GM06990 (cell line): ENCODE measurements around the gene STAB2.

Source experiments
- DNase-seq: peaks from one replicate; pipeline ENCODE4 v3.0.0-alpha.2; 2011; ENCODE audit not compliant: insufficient read length; ENCODE audit errors: extremely low read depth
- H3K27me3 ChIP-seq: replicated peaks from 2 replicates; pipeline ENCODE4 v1.6.0; 2011; ENCODE audit warnings: low read length; ENCODE audit not compliant: control insufficient read depth, insufficient read depth
- H3K36me3 ChIP-seq: 2 replicates; pipeline ENCODE4 v1.5.1; 2011; ENCODE audit warnings: low read length; ENCODE audit not compliant: control insufficient read depth, insufficient read depth
- H3K4me3 ChIP-seq: replicated peaks from 2 replicates; pipeline ENCODE4 v1.5.1; 2011; ENCODE audit warnings: low read depth, mild to moderate bottlenecking, control low read depth, low read length
- CTCF ChIP-seq: IDR thresholded peaks from 2 replicates; pipeline ENCODE4 v1.5.1; 2011; ENCODE audit warnings: low read length, control low read depth, mild to moderate bottlenecking, inconsistent platforms; ENCODE audit not compliant: insufficient read depth, poor library complexity, severe bottlenecking

STAB2 gene

GRCh38 chr12:103586791-103587370, at the start of gene STAB2:
TSS of gene STAB2 (plus strand) at chr12:103587273. CDS start at chr12:103587477, 204 bp downstream.
- H3K36me3 ChIP-seq, result no peaks in the 10 kb centered on the region
- DNase-seq, result no peak
- TF ChIP-seq CTCF, result no peak
- H3K27me3 ChIP-seq, result no peaks in the 10 kb centered on the region
- no peak within 1 kb of the TSS for H3K4me3 ChIP-seq

GRCh38 chr12:103538397-103538796, 48.7 kb upstream of the STAB2 start:
- DNase-seq, result no peak
- TF ChIP-seq CTCF, result no peak
- H3K4me3 ChIP-seq, result no peak overlapping the region
- no peaks in the 10 kb centered on the region for H3K27me3 ChIP-seq
- H3K36me3 ChIP-seq, result no peaks in the 10 kb centered on the region

GRCh38 chr12:103540319-103540718, 46.8 kb upstream of the STAB2 start:
- DNase-seq, result no peak
- no peak for TF ChIP-seq CTCF
- Histone ChIP-seq H3K4me3 (no peak overlapping the region), H3K27me3 (no peaks in the 10 kb centered on the region), H3K36me3 (no peaks in the 10 kb centered on the region)

- no peak for TF ChIP-seq CTCF
- no peak for DNase-seq
- Histone ChIP-seq H3K27me3 (no peaks in the 10 kb centered on the region), H3K4me3 (no peak overlapping the region), H3K36me3 (no peaks in the 10 kb centered on the region)
These were observed 45.0 kb upstream of the STAB2 start for GRCh38 chr12:103542078-103542477.

- no peaks in the 10 kb centered on the region for H3K27me3 ChIP-seq
- H3K4me3 ChIP-seq, result no peak overlapping the region
- no peaks in the 10 kb centered on the region for H3K36me3 ChIP-seq
- no peak for DNase-seq
- no peak for TF ChIP-seq CTCF
These were observed 40.1 kb upstream of the STAB2 start for GRCh38 chr12:103546959-103547358.

GRCh38 chr12:103547376-103547775, 39.7 kb upstream of the STAB2 start:
- H3K36me3 ChIP-seq, result no peaks in the 10 kb centered on the region
- no peak for TF ChIP-seq CTCF
- no peak for DNase-seq
- no peak overlapping the region for H3K4me3 ChIP-seq
- H3K27me3 ChIP-seq, result no peaks in the 10 kb centered on the region
